ENCODE results near the gene GMCL2. TPM values are rescaled to one million over a fixed set of nuclear protein-coding genes. Genes with fewer than 3 reads are reported as not detected.

Gene GMCL2
- total RNA-seq, 1 donor from 2014 or later, result not detected

GRCh38 chr5:178223196-178223773 lies 36.1 kb upstream of the GMCL2 start:
- intact Hi-C loops (cut with micrococcal nuclease), result no loop called here

GRCh38 chr5:178222292-178222691 lies 35.1 kb upstream of the GMCL2 start:
- intact Hi-C loops (cut with micrococcal nuclease), result no loop called here

- intact Hi-C loops (cut with micrococcal nuclease), result no loop called here
These were observed 34.7 kb upstream of the GMCL2 start for GRCh38 chr5:178221853-178222252.

- intact Hi-C loops (cut with micrococcal nuclease), result no loop called here
These were observed 34.1 kb upstream of the GMCL2 start for GRCh38 chr5:178221282-178221681.

- intact Hi-C loops (cut with micrococcal nuclease), result loop anchor here (2.0 kb wide), 1 partner anchor 14 kb away; the partner anchor contains the start of gene HNRNPAB
These were observed 31.7 kb upstream of the GMCL2 start for GRCh38 chr5:178218827-178219226.

GRCh38 chr5:178218237-178218776 lies 31.1 kb upstream of the GMCL2 start:
- intact Hi-C loops (cut with micrococcal nuclease), result loop anchor here (2.0 kb wide), 1 partner anchor 14 kb away; the partner anchor contains the start of gene HNRNPAB

GRCh38 chr5:178216779-178217178 lies 29.6 kb upstream of the GMCL2 start:
- intact Hi-C loops (cut with micrococcal nuclease), result no loop called here

- intact Hi-C loops (cut with micrococcal nuclease), result no loop called here
These were observed 28.9 kb upstream of the GMCL2 start for GRCh38 chr5:178216088-178216534.

GRCh38 chr5:178215280-178216002 lies 28.3 kb upstream of the GMCL2 start:
- intact Hi-C loops (cut with micrococcal nuclease), result no loop called here

GRCh38 chr5:178214160-178214803 lies 27.1 kb upstream of the GMCL2 start:
- intact Hi-C loops (cut with micrococcal nuclease), result no loop called here

GRCh38 chr5:178213748-178214151 lies 26.6 kb upstream of the GMCL2 start:
- intact Hi-C loops (cut with micrococcal nuclease), result no loop called here

- intact Hi-C loops (cut with micrococcal nuclease), result no loop called here
These were observed 25.9 kb upstream of the GMCL2 start for GRCh38 chr5:178213003-178213461.

- intact Hi-C loops (cut with micrococcal nuclease), result no loop called here
These were observed 25.3 kb upstream of the GMCL2 start for GRCh38 chr5:178212241-178213002.

GRCh38 chr5:178211095-178212048 lies 24.2 kb upstream of the GMCL2 start:
- intact Hi-C loops (cut with micrococcal nuclease), result no loop called here

GRCh38 chr5:178210686-178211085 lies 23.5 kb upstream of the GMCL2 start:
- intact Hi-C loops (cut with micrococcal nuclease), result no loop called here

- intact Hi-C loops (cut with micrococcal nuclease), result no loop called here
These were observed 22.9 kb upstream of the GMCL2 start for GRCh38 chr5:178210073-178210535.

GRCh38 chr5:178209334-178210072 lies 22.3 kb upstream of the GMCL2 start:
- intact Hi-C loops (cut with micrococcal nuclease), result loop anchor here (10.0 kb wide), 3 partner anchors 1615 to 1825 kb away; partner anchors contain the start of genes HIGD2A, NOP16, RNF44 and SQSTM1

- intact Hi-C loops (cut with micrococcal nuclease), result loop anchor here (10.0 kb wide), 3 partner anchors 1616 to 1824 kb away; partner anchors contain the start of genes HIGD2A, NOP16, RNF44 and SQSTM1
These were observed 21.5 kb upstream of the GMCL2 start for GRCh38 chr5:178208540-178209227.

Data from T-helper 1 cell treated with Interleukin-12 subunit alpha and Interleukin-12 subunit beta and Interleukin-4 antibody, amounts not matched to agents 30 ng/mL and 1 ng/mL, for 36 hours (primary cell).